ENCODE results near the gene COX4I1.

DNA sequence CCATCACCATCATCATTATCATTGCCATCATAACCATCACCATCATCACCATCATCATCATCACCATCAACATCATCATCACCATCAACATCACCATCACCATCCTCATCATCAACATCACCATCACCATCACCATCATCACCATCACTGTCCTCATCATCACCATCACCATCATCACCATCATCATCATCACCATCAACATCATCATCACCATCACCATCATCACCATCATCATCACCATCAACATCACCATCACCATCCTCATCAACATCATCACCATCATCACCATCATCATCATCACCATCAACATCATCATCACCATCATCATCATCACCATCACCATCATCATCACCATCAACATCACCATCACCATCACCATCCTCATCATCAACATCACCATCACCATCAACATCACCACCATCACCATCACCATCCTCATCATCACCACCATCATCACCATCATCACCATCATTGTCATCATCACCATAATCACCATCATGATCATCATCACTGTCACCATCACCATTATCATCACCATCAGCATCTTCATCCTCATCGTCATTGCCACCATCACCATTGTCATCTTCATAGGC, 23.9 kb downstream of the COX4I1 start:
- TF ChIP-seq RAD21 (IDR thresholded peaks at IDR 0.05; ENCODE audit: insufficient read depth, low read depth, low read length) (no peak), MXI1 (IDR thresholded peaks at IDR 0.05; ENCODE audit: low read depth, low read length) (no peak), POLR2AphosphoS5 (IDR thresholded peaks at IDR 0.05; ENCODE audit: low read length) (no peak), MYC (IDR thresholded peaks at IDR 0.05; ENCODE audit: insufficient read depth, insufficient read length, insufficient replicate concordance, low read length, severe bottlenecking) (no peak), PBX3 (IDR thresholded peaks at IDR 0.05; ENCODE audit: insufficient replicate concordance, low read depth, low read length) (no peak), KDM1A (IDR thresholded peaks at IDR 0.05; ENCODE audit: borderline replicate concordance) (no peak), SIX5 (IDR thresholded peaks at IDR 0.05; ENCODE audit: low read depth, low read length, severe bottlenecking) (no peak)
- TF ChIP-seq, protein P1, sequence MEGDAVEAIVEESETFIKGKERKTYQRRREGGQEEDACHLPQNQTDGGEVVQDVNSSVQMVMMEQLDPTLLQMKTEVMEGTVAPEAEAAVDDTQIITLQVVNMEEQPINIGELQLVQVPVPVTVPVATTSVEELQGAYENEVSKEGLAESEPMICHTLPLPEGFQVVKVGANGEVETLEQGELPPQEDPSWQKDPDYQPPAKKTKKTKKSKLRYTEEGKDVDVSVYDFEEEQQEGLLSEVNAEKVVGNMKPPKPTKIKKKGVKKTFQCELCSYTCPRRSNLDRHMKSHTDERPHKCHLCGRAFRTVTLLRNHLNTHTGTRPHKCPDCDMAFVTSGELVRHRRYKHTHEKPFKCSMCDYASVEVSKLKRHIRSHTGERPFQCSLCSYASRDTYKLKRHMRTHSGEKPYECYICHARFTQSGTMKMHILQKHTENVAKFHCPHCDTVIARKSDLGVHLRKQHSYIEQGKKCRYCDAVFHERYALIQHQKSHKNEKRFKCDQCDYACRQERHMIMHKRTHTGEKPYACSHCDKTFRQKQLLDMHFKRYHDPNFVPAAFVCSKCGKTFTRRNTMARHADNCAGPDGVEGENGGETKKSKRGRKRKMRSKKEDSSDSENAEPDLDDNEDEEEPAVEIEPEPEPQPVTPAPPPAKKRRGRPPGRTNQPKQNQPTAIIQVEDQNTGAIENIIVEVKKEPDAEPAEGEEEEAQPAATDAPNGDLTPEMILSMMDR (IDR thresholded peaks at IDR 0.05 in 2 of 3, conservative IDR thresholded peaks at IDR 0.05 in 1 of 3; ENCODE audit: control insufficient read depth in 2 of 3, extremely low read depth in 1 of 3, insufficient read depth in 1 of 3, low read depth in 3 of 3, low read length in 3 of 3), result no peak

Data from GM12878 (cell line).